Thymus (tissue), 11 donors: ENCODE data around the gene CELF2. TPM values are rescaled to one million over a fixed set of nuclear protein-coding genes. Genes with fewer than 3 reads are reported as not detected.
"Not testable (repeated sequence)": the region's sequence is repeated elsewhere in the genome, so short reads cannot be mapped to it uniquely, and the experiment has no call there.

Source experiments
- DNase-seq, 9 donors: peaks; one replicate each; pipeline ENCODE4 v3.0.0-alpha.2; 2013; ENCODE audit warnings: low spot score in 9 of 9, low read depth in 6 of 9, missing footprints in 1 of 9
- H3K27ac ChIP-seq, 2 donors: one replicate each; pipeline ENCODE4 v1.5.1; 2013; ENCODE audit warnings: control low read depth in 1 of 2, low read depth in 1 of 2, low read length in 1 of 2, mild to moderate bottlenecking in 1 of 2, moderate library complexity in 1 of 2
- H3K27me3 ChIP-seq, 2 donors: one replicate each; pipeline ENCODE4 v1.5.1; 2013; ENCODE audit warnings: low read length in 1 of 2; ENCODE audit not compliant: control insufficient read depth in 2 of 2, insufficient read depth in 1 of 2
- H3K36me3 ChIP-seq, 2 donors: one replicate each; pipeline ENCODE4 v1.5.1; 2013; ENCODE audit warnings: low read length in 1 of 2, mild to moderate bottlenecking in 1 of 2, moderate library complexity in 1 of 2; ENCODE audit not compliant: control insufficient read depth in 2 of 2, insufficient read depth in 2 of 2
- H3K4me1 ChIP-seq, 2 donors: one replicate each; pipeline ENCODE4 v1.5.1; 2013; ENCODE audit warnings: low read length in 2 of 2; ENCODE audit not compliant: control insufficient read depth in 2 of 2, insufficient read depth in 2 of 2
- H3K4me3 ChIP-seq, 2 donors: one replicate each; pipeline ENCODE4 v1.5.1; 2013; ENCODE audit warnings: low read length in 2 of 2, control low read depth in 1 of 2, mild to moderate bottlenecking in 1 of 2
- H3K9me3 ChIP-seq, 2 donors: one replicate each; pipeline ENCODE4 v1.5.1; 2013; ENCODE audit warnings: low read length in 1 of 2, mild to moderate bottlenecking in 1 of 2; ENCODE audit not compliant: control insufficient read depth in 2 of 2, insufficient read depth in 1 of 2
- WGBS: extraction: QIAGEN DNeasy Blood & Tissue Kit; methylation state at CpG from one replicate; pipeline ENCODE4 v1.1.7; 2013; 5-methylcytosine and 5-hydroxymethylcytosine counted together
- polyA plus RNA-seq: library from polyadenylated mRNA; stranded (reverse); fragments of 200-250 nt; gene quantifications from one replicate; pipeline ENCODE4 v1.2.3, GENCODE V29; 2013
- total RNA-seq: library from RNA; stranded (reverse); fragments of 120-200 nt; gene quantifications from one replicate; pipeline ENCODE4 v1.2.4, GENCODE V29; 2013
- donor health status: healthy.

Gene CELF2
- total and polyA plus RNA-seq, 2 donors, result 42.4 to 48.1 TPM

- 93% methylated on average over 13 of the region's 13 CpGs for WGBS
Measured at GRCh38 chr10:11185128-11185665, 167.5 kb downstream of the CELF2 start.

GRCh38 chr10:11186374-11186773 lies 168.7 kb downstream of the CELF2 start:
- Histone ChIP-seq H3K27ac (no peak overlapping the region), H3K36me3 (peaks cover 30 to 60% of the 10 kb centered on the region in 2 donors), H3K9me3 (peaks cover 4 to 7% of the 10 kb centered on the region in 2 donors), H3K4me3 (no peak overlapping the region), H3K4me1 (peaks cover 21 to 23% of the 10 kb centered on the region in 2 donors), H3K27me3 (no peaks in the 10 kb centered on the region)
- over 99% methylated on average over 1 of the region's 1 CpG for WGBS
- no peak for DNase-seq

More at GRCh38 chr10:11185128-11185665, 167.5 kb downstream of the CELF2 start:
- Histone ChIP-seq H3K36me3 (peaks cover 30 to 63% of the 10 kb centered on the region in 2 donors), H3K4me1 (peaks cover 31 to 32% of the 10 kb centered on the region in 2 donors)
- not testable (repeated sequence) for DNase-seq, H3K9me3 ChIP-seq, H3K4me3 ChIP-seq, H3K27me3 ChIP-seq, H3K27ac ChIP-seq

- Histone ChIP-seq H3K36me3 (peaks cover 52 to 67% of the 10 kb centered on the region in 2 donors), H3K4me1 (peaks cover 5 to 7% of the 10 kb centered on the region in 2 donors)
- 93% methylated on average over 6 of the region's 6 CpGs for WGBS
Measured at GRCh38 chr10:11189582-11190376, 172.1 kb downstream of the CELF2 start.

GRCh38 chr10:11191190-11191589 lies 173.5 kb downstream of the CELF2 start:
- Histone ChIP-seq H3K4me1 (peaks cover 5 to 7% of the 10 kb centered on the region in 2 donors), H3K27ac (no peak overlapping the region), H3K36me3 (peaks cover 56 to 72% of the 10 kb centered on the region in 2 donors), H3K9me3 (no peaks in the 10 kb centered on the region), H3K27me3 (no peaks in the 10 kb centered on the region), H3K4me3 (no peak overlapping the region)
- no peak for DNase-seq
- 98% methylated on average over 5 of the region's 5 CpGs for WGBS

More at GRCh38 chr10:11189582-11190376, 172.1 kb downstream of the CELF2 start:
- no peak overlapping the region for H3K4me3 ChIP-seq
- peaks cover 4 to 7% of the 10 kb centered on the region in 2 donors for H3K9me3 ChIP-seq
- no peaks in the 10 kb centered on the region for H3K27me3 ChIP-seq
- no peak for DNase-seq
- H3K27ac ChIP-seq, result peak overlapping the region in 1 of 2 donors; percentile 42

GRCh38 chr10:11191678-11192077 lies 174.0 kb downstream of the CELF2 start:
- WGBS, result 98% methylated on average over 5 of the region's 5 CpGs
- H3K4me3 ChIP-seq, result no peak overlapping the region
- peaks cover 58 to 74% of the 10 kb centered on the region in 2 donors for H3K36me3 ChIP-seq
- no peak for DNase-seq
- H3K4me1 ChIP-seq, result peaks cover 5 to 7% of the 10 kb centered on the region in 2 donors
- H3K27me3 ChIP-seq, result no peaks in the 10 kb centered on the region
- no peak overlapping the region for H3K27ac ChIP-seq
- no peaks in the 10 kb centered on the region for H3K9me3 ChIP-seq

- no peak overlapping the region for H3K4me3 ChIP-seq
- H3K4me1 ChIP-seq, result peaks cover 5 to 11% of the 10 kb centered on the region in 2 donors
- WGBS, result 91% methylated on average over 11 of the region's 11 CpGs
- H3K27me3 ChIP-seq, result no peaks in the 10 kb centered on the region
- no peaks in the 10 kb centered on the region for H3K9me3 ChIP-seq
- H3K27ac ChIP-seq, result no peak overlapping the region
- H3K36me3 ChIP-seq, result peaks cover 65 to 78% of the 10 kb centered on the region in 2 donors
- DNase-seq, result no peak
Measured at GRCh38 chr10:11192304-11193000, 174.8 kb downstream of the CELF2 start.

- Histone ChIP-seq H3K9me3 (no peaks in the 10 kb centered on the region), H3K27ac (no peak overlapping the region), H3K4me3 (no peak overlapping the region), H3K27me3 (no peaks in the 10 kb centered on the region), H3K36me3 (peaks cover 69 to 81% of the 10 kb centered on the region in 2 donors), H3K4me1 (peaks cover 5 to 11% of the 10 kb centered on the region in 2 donors)
- 93% methylated on average over 7 of the region's 7 CpGs for WGBS
- DNase-seq, result no peak
Measured at GRCh38 chr10:11193001-11193551, 175.4 kb downstream of the CELF2 start.

- peaks cover 64 to 85% of the 10 kb centered on the region in 2 donors for H3K36me3 ChIP-seq
- H3K4me3 ChIP-seq, result no peak overlapping the region
- DNase-seq, result no peak
- H3K9me3 ChIP-seq, result no peaks in the 10 kb centered on the region
- H3K4me1 ChIP-seq, result peaks cover 0 to 6% of the 10 kb centered on the region in 2 donors
- 89% methylated on average over 8 of the region's 8 CpGs for WGBS
- no peak overlapping the region for H3K27ac ChIP-seq
- no peaks in the 10 kb centered on the region for H3K27me3 ChIP-seq
Measured at GRCh38 chr10:11194859-11195586, 177.4 kb downstream of the CELF2 start.
